ENCODE results near the gene ZPLD1.

The ZPLD1 gene

GRCh38 chr3:102485701-102486100 lies 50.9 kb downstream of the ZPLD1 start:
- H3K4me3 ChIP-seq (ENCODE audit: low read length) = no peak overlapping the region
- no peak overlapping the region for H3K9ac ChIP-seq (ENCODE audit: low read depth, low read length)
- H3K4me1 ChIP-seq (ENCODE audit: control insufficient read depth, insufficient read depth, low read length) = no peaks in the 10 kb centered on the region
- H3K4me2 ChIP-seq (ENCODE audit: low read length) = no peak overlapping the region
- no peaks in the 10 kb centered on the region for H3K36me3 ChIP-seq (ENCODE audit: insufficient read depth, low read length)
- no peaks in the 10 kb centered on the region for H3K9me3 ChIP-seq (replicated peaks; ENCODE audit: low read length)
- no peaks in the 10 kb centered on the region for H3K27me3 ChIP-seq (ENCODE audit: control insufficient read depth, insufficient read depth, low read length)

DNA sequence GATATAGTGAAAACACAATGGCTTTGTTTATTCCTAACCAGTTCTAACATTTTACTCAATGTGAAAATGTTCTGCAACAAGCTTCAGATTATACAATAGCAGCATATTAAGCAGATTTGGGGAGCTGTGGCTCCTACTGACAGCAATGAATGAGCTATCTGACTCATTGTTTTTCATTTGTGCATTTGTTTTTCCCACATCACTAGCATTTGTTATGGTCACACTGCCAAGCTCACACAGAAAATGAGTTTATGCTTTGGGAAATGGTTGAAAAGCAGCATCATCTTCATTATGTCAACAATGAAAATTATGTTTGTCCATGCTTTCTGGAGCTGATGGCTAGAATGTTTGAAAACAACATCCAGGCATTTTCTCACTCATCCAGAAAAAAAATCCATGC lies 53.5 kb downstream of the ZPLD1 start:
- Histone ChIP-seq H3K9ac (ENCODE audit: low read depth, low read length) (no peak overlapping the region), H3K4me2 (ENCODE audit: low read length) (no peak overlapping the region), H3K9me3 (replicated peaks; ENCODE audit: low read length) (no peaks in the 10 kb centered on the region), H3K4me3 (ENCODE audit: low read length) (no peak overlapping the region), H3K36me3 (ENCODE audit: insufficient read depth, low read length) (no peaks in the 10 kb centered on the region), H3K27me3 (ENCODE audit: control insufficient read depth, insufficient read depth, low read length) (no peaks in the 10 kb centered on the region), H3K4me1 (ENCODE audit: control insufficient read depth, insufficient read depth, low read length) (no peaks in the 10 kb centered on the region)

DNA sequence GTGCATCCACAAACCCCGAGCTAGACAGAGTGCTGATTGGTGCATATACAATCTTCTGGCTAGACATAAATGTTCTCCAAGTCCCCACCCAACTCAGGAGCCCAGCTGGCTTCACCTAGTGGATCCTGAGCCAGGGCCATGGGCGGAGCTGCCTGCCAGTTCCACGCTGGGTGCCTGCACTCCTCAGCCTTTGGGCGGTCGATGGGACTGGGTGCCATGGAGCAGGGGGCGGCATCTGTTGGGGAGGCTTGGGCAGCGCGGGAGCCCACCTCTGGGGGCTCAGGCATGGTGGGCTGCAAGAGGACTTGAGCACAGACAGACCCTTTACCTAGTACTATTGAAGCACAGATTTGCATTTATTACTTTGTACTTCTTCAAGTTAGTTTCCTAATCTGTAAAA lies 57.5 kb downstream of the ZPLD1 start:
- Histone ChIP-seq H3K4me3 (ENCODE audit: low read length) (no peak overlapping the region), H3K4me1 (ENCODE audit: control insufficient read depth, insufficient read depth, low read length) (no peaks in the 10 kb centered on the region), H3K9ac (ENCODE audit: low read depth, low read length) (no peak overlapping the region), H3K4me2 (ENCODE audit: low read length) (no peak overlapping the region), H3K9me3 (replicated peaks; ENCODE audit: low read length) (no peaks in the 10 kb centered on the region), H3K36me3 (ENCODE audit: insufficient read depth, low read length) (no peaks in the 10 kb centered on the region), H3K27me3 (ENCODE audit: control insufficient read depth, insufficient read depth, low read length) (no peaks in the 10 kb centered on the region)

- Histone ChIP-seq H3K4me1 (ENCODE audit: control insufficient read depth, insufficient read depth, low read length) (no peaks in the 10 kb centered on the region), H3K4me3 (ENCODE audit: low read length) (no peak overlapping the region), H3K36me3 (ENCODE audit: insufficient read depth, low read length) (no peaks in the 10 kb centered on the region), H3K27me3 (ENCODE audit: control insufficient read depth, insufficient read depth, low read length) (no peaks in the 10 kb centered on the region), H3K9me3 (replicated peaks; ENCODE audit: low read length) (no peaks in the 10 kb centered on the region), H3K9ac (ENCODE audit: low read depth, low read length) (no peak overlapping the region), H3K4me2 (ENCODE audit: low read length) (no peak overlapping the region)
These were observed 62.8 kb downstream of the ZPLD1 start for GRCh38 chr3:102497571-102497970.

GRCh38 chr3:102505542-102505941 lies 70.7 kb downstream of the ZPLD1 start:
- Histone ChIP-seq H3K9me3 (replicated peaks; ENCODE audit: low read length) (no peaks in the 10 kb centered on the region), H3K4me3 (ENCODE audit: low read length) (no peak overlapping the region), H3K9ac (ENCODE audit: low read depth, low read length) (no peak overlapping the region), H3K27me3 (ENCODE audit: control insufficient read depth, insufficient read depth, low read length) (no peaks in the 10 kb centered on the region), H3K36me3 (ENCODE audit: insufficient read depth, low read length) (no peaks in the 10 kb centered on the region), H3K4me2 (ENCODE audit: low read length) (no peak overlapping the region), H3K4me1 (ENCODE audit: control insufficient read depth, insufficient read depth, low read length) (peaks cover 3% of the 10 kb centered on the region)

DNA sequence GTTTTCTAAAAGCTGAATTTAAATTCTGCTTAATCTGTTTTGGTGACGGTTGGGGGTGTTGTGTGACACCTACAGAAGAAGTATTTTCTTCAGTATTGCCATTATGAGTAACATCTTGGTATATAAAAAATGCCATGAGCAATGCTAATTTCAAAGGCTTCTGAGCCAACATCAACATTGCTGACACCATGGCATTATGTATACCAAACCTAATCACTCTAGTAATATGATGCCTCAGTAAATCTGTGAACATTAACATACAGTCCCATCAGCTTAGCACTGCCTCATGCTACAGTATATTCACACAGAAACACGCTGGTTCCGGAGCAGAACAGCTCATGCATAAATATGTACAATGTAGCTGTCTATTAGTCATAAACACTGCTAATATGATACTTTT lies 75.8 kb downstream of the ZPLD1 start:
- Histone ChIP-seq H3K4me3 (ENCODE audit: low read length) (no peak overlapping the region), H3K9ac (ENCODE audit: low read depth, low read length) (no peak overlapping the region), H3K9me3 (replicated peaks; ENCODE audit: low read length) (no peaks in the 10 kb centered on the region), H3K4me1 (ENCODE audit: control insufficient read depth, insufficient read depth, low read length) (peaks cover 7% of the 10 kb centered on the region), H3K4me2 (ENCODE audit: low read length) (peak overlapping the region; percentile 18), H3K36me3 (ENCODE audit: insufficient read depth, low read length) (no peaks in the 10 kb centered on the region), H3K27me3 (ENCODE audit: control insufficient read depth, insufficient read depth, low read length) (no peaks in the 10 kb centered on the region)

- Histone ChIP-seq H3K36me3 (ENCODE audit: insufficient read depth, low read length) (no peaks in the 10 kb centered on the region), H3K9me3 (replicated peaks; ENCODE audit: low read length) (no peaks in the 10 kb centered on the region), H3K4me2 (ENCODE audit: low read length) (peak overlapping the region; percentile 18), H3K4me1 (ENCODE audit: control insufficient read depth, insufficient read depth, low read length) (peaks cover 7% of the 10 kb centered on the region), H3K9ac (ENCODE audit: low read depth, low read length) (no peak overlapping the region), H3K27me3 (ENCODE audit: control insufficient read depth, insufficient read depth, low read length) (no peaks in the 10 kb centered on the region), H3K4me3 (ENCODE audit: low read length) (no peak overlapping the region)
These were observed 76.4 kb downstream of the ZPLD1 start for GRCh38 chr3:102511168-102511567.

DNA sequence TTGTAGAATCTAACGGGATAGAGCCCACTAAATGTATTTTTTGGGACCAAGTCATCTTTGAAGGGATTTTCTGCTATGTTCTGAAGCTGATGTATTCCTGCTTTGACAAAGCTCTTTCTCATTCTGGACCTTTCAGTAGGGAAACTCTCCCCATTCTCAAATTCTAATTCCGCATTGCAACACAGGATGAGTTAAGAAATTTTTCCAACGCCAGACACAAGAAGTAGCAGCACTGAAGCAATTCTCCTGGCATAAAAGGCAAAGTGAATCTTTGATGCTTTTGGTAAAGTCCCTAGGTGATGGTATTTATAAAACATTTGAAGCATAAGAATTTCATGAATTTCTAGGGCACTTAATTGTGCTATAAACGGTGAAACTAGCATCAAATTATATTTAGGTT lies 76.8 kb downstream of the ZPLD1 start:
- Histone ChIP-seq H3K9ac (ENCODE audit: low read depth, low read length) (no peak overlapping the region), H3K9me3 (replicated peaks; ENCODE audit: low read length) (no peaks in the 10 kb centered on the region), H3K4me1 (ENCODE audit: control insufficient read depth, insufficient read depth, low read length) (peaks cover 7% of the 10 kb centered on the region), H3K4me2 (ENCODE audit: low read length) (no peak overlapping the region), H3K27me3 (ENCODE audit: control insufficient read depth, insufficient read depth, low read length) (no peaks in the 10 kb centered on the region), H3K36me3 (ENCODE audit: insufficient read depth, low read length) (no peaks in the 10 kb centered on the region), H3K4me3 (ENCODE audit: low read length) (no peak overlapping the region)

GRCh38 chr3:102512734-102513504 lies 78.1 kb downstream of the ZPLD1 start:
- H3K4me1 ChIP-seq (ENCODE audit: control insufficient read depth, insufficient read depth, low read length) = peaks cover 7% of the 10 kb centered on the region
- no peak overlapping the region for H3K4me3 ChIP-seq (ENCODE audit: low read length)
- no peaks in the 10 kb centered on the region for H3K36me3 ChIP-seq (ENCODE audit: insufficient read depth, low read length)
- no peak overlapping the region for H3K4me2 ChIP-seq (ENCODE audit: low read length)
- no peaks in the 10 kb centered on the region for H3K27me3 ChIP-seq (ENCODE audit: control insufficient read depth, insufficient read depth, low read length)
- no peaks in the 10 kb centered on the region for H3K9me3 ChIP-seq (replicated peaks; ENCODE audit: low read length)
- no peak overlapping the region for H3K9ac ChIP-seq (ENCODE audit: low read depth, low read length)

- no peaks in the 10 kb centered on the region for H3K36me3 ChIP-seq (ENCODE audit: insufficient read depth, low read length)
- no peak overlapping the region for H3K4me3 ChIP-seq (ENCODE audit: low read length)
- H3K4me1 ChIP-seq (ENCODE audit: control insufficient read depth, insufficient read depth, low read length) = peaks cover 7% of the 10 kb centered on the region
- H3K9ac ChIP-seq (ENCODE audit: low read depth, low read length) = no peak overlapping the region
- H3K9me3 ChIP-seq (replicated peaks; ENCODE audit: low read length) = no peaks in the 10 kb centered on the region
- H3K27me3 ChIP-seq (ENCODE audit: control insufficient read depth, insufficient read depth, low read length) = no peaks in the 10 kb centered on the region
- H3K4me2 ChIP-seq (ENCODE audit: low read length) = no peak overlapping the region
These were observed 79.4 kb downstream of the ZPLD1 start for GRCh38 chr3:102514241-102514640.

GRCh38 chr3:102521246-102521645 lies 86.4 kb downstream of the ZPLD1 start:
- Histone ChIP-seq H3K27me3 (ENCODE audit: control insufficient read depth, insufficient read depth, low read length) (no peaks in the 10 kb centered on the region), H3K9ac (ENCODE audit: low read depth, low read length) (no peak overlapping the region), H3K4me2 (ENCODE audit: low read length) (no peak overlapping the region), H3K4me3 (ENCODE audit: low read length) (no peak overlapping the region), H3K36me3 (ENCODE audit: insufficient read depth, low read length) (no peaks in the 10 kb centered on the region), H3K9me3 (replicated peaks; ENCODE audit: low read length) (no peaks in the 10 kb centered on the region), H3K4me1 (ENCODE audit: control insufficient read depth, insufficient read depth, low read length) (no peaks in the 10 kb centered on the region)

DNA sequence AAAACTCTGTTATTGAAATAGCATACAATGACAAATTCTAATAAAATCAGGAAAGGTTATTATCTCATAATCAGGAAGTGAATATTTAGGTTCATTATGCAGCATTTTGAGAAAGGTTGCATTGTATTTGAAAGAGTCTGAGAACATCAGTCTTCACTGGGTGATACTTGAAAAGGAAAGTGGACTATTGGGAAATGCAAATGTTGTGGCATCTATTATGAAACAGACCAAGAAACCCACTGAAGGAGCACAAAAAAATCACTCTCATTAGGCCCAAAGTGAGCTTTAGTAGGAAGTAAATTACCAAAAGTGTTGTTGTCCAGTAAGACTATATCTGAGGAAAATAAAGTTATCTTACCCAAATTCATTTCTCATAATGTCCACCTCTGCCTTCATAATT lies 90.8 kb downstream of the ZPLD1 start:
- peaks cover 3% of the 10 kb centered on the region for H3K4me1 ChIP-seq (ENCODE audit: control insufficient read depth, insufficient read depth, low read length)
- no peak overlapping the region for H3K4me3 ChIP-seq (ENCODE audit: low read length)
- H3K9ac ChIP-seq (ENCODE audit: low read depth, low read length) = no peak overlapping the region
- no peaks in the 10 kb centered on the region for H3K27me3 ChIP-seq (ENCODE audit: control insufficient read depth, insufficient read depth, low read length)
- H3K9me3 ChIP-seq (replicated peaks; ENCODE audit: low read length) = no peaks in the 10 kb centered on the region
- H3K4me2 ChIP-seq (ENCODE audit: low read length) = no peak overlapping the region
- no peaks in the 10 kb centered on the region for H3K36me3 ChIP-seq (ENCODE audit: insufficient read depth, low read length)

Data from skeletal muscle satellite cell (primary cell).